Smooth muscle cell (in vitro differentiated cells): ENCODE measurements around the gene MT1B. TPM values are rescaled to one million over a fixed set of nuclear protein-coding genes. Genes with fewer than 3 reads are reported as not detected.

Experiments
- DNase-seq: peaks from one replicate; lab custom pipeline; 2025; ENCODE audit not compliant: unreplicated experiment; lab: John Stamatoyannopoulos, UW
- H2AFZ ChIP-seq: fragments of 200-600 bp; sonication (generic); 2 replicates; pipeline ENCODE4 v1.6.0; 2016; ENCODE audit warnings: antibody characterized with exemption, low read depth, mild to moderate bottlenecking
- H3F3A ChIP-seq: fragments of 200-600 bp; sonication (generic); 2 replicates; pipeline ENCODE4 v1.6.0; 2017; ENCODE audit warnings: antibody characterized with exemption, low read depth
- H3K27ac ChIP-seq: fragments of 200-600 bp; sonication (generic); 2 replicates; pipeline ENCODE4 v1.5.1; 2016; ENCODE audit warnings: low read depth, mild to moderate bottlenecking
- H3K27me3 ChIP-seq: fragments of 200-600 bp; sonication (generic); 2 replicates; pipeline ENCODE4 v1.6.1; 2016; ENCODE audit warnings: low read depth, mild to moderate bottlenecking
- H3K36me3 ChIP-seq: fragments of 200-600 bp; sonication (generic); 2 replicates; pipeline ENCODE4 v1.5.1; 2016; ENCODE audit warnings: low read depth
- H3K4me1 ChIP-seq: fragments of 200-600 bp; sonication (generic); 2 replicates; pipeline ENCODE4 v1.5.1; 2016; ENCODE audit warnings: low read depth
- H3K4me2 ChIP-seq: fragments of 200-600 bp; sonication (generic); 2 replicates; pipeline ENCODE4 v1.6.0; 2016; ENCODE audit warnings: mild to moderate bottlenecking
- H3K4me3 ChIP-seq: fragments of 200-600 bp; sonication (generic); 2 replicates; pipeline ENCODE4 v1.5.1; 2016; ENCODE audit warnings: mild to moderate bottlenecking
- H3K79me2 ChIP-seq: fragments of 200-600 bp; sonication (generic); 2 replicates; pipeline ENCODE4 v1.6.0; 2016; ENCODE audit warnings: low read depth, mild to moderate bottlenecking
- H3K9ac ChIP-seq: fragments of 200-600 bp; sonication (generic); 2 replicates; pipeline ENCODE4 v1.6.0; 2016; ENCODE audit warnings: low read depth
- H3K9me3 ChIP-seq: fragments of 200-600 bp; sonication (generic); replicated peaks from 2 replicates; pipeline ENCODE4 v1.5.1; 2016; ENCODE audit warnings: low read depth
- H4K20me1 ChIP-seq: fragments of 200-600 bp; sonication (generic); 2 replicates; pipeline ENCODE4 v1.6.0; 2016; ENCODE audit warnings: low read depth
- CTCF ChIP-seq: fragments of 200-600 bp; sonication (generic); IDR thresholded peaks from 2 replicates; pipeline ENCODE4 v1.5.1; 2017; ENCODE audit warnings: borderline replicate concordance, mild to moderate bottlenecking, antibody characterized with exemption; ENCODE audit not compliant: insufficient read depth, poor library complexity, severe bottlenecking
- WGBS: methylation state at CpG from one replicate; pipeline ENCODE4 v1.1.7; 2016; ENCODE audit warnings: low lambda C conversion rate; 5-methylcytosine and 5-hydroxymethylcytosine counted together
- polyA plus RNA-seq: library from polyadenylated mRNA; unstranded; fragments of >200 nt; fragmentation: Nextera tagmentation; extraction: Ambion mirVana; gene quantifications from 2 replicates; pipeline ENCODE4 v1.2.1, GENCODE V29; 2016
- total RNA-seq: library from RNA; depleted of rRNA; stranded (reverse); fragments of >200 nt; gene quantifications from 2 replicates; pipeline ENCODE4 v1.2.3, GENCODE V29; 2014

Gene MT1B
- total and polyA plus RNA-seq, 2 experiments from 2014 or later, result not detected

- no peak overlapping the region for H3K4me3 ChIP-seq
- H3K9ac ChIP-seq, result no peak overlapping the region
- no peaks in the 10 kb centered on the region for H3K36me3 ChIP-seq
- no peaks in the 10 kb centered on the region for H4K20me1 ChIP-seq
- H3K27me3 ChIP-seq, result peaks cover 55% of the 10 kb centered on the region
- H2AFZ ChIP-seq, result no peak overlapping the region
- H3K79me2 ChIP-seq, result no peaks in the 10 kb centered on the region
- H3K27ac ChIP-seq, result no peak overlapping the region
- no peak for DNase-seq
- no peak for TF ChIP-seq CTCF
- no peak overlapping the region for H3K4me2 ChIP-seq
- WGBS, result 69% methylated on average over 10 of the region's 10 CpGs
- peaks cover 8% of the 10 kb centered on the region for H3K4me1 ChIP-seq
- no peaks in the 10 kb centered on the region for H3K9me3 ChIP-seq
- H3F3A ChIP-seq, result peaks cover 3% of the 10 kb centered on the region
Measured at GRCh38 chr16:56631197-56631596, 20.5 kb upstream of the MT1B start.

- Histone ChIP-seq H4K20me1 (no peaks in the 10 kb centered on the region), H3K4me2 (peak overlapping the region; percentile 82), H3F3A (peaks cover 2% of the 10 kb centered on the region), H3K4me3 (peak overlapping the region; percentile 45), H3K9me3 (no peaks in the 10 kb centered on the region), H2AFZ (no peak overlapping the region), H3K27ac (no peak overlapping the region), H3K27me3 (peaks cover 61% of the 10 kb centered on the region), H3K79me2 (no peaks in the 10 kb centered on the region), H3K4me1 (peaks cover 6% of the 10 kb centered on the region), H3K36me3 (no peaks in the 10 kb centered on the region), H3K9ac (no peak overlapping the region)
- WGBS, result 17% methylated on average over 14 of the region's 14 CpGs
- TF ChIP-seq CTCF, result no peak
- DNase-seq, result no peak
Measured at GRCh38 chr16:56631832-56632155, 19.9 kb upstream of the MT1B start.

- WGBS, result 1% methylated on average over 32 of the region's 61 CpGs
- H3K79me2 ChIP-seq, result no peaks in the 10 kb centered on the region
- no peaks in the 10 kb centered on the region for H4K20me1 ChIP-seq
- peak within 1 kb of the TSS; percentile 45 for H3K4me3 ChIP-seq
- peaks cover 66% of the 10 kb centered on the region for H3K27me3 ChIP-seq
- DNase-seq, result no peak
- H3K36me3 ChIP-seq, result no peaks in the 10 kb centered on the region
- no peak within 1 kb of the TSS for H3K27ac ChIP-seq
- no peak for TF ChIP-seq CTCF
- H3F3A ChIP-seq, result no peaks in the 10 kb centered on the region
- H3K4me1 ChIP-seq, result peaks cover 6% of the 10 kb centered on the region
- no peaks in the 10 kb centered on the region for H3K9me3 ChIP-seq
- H3K4me2 ChIP-seq, result peak within 1 kb of the TSS; percentile 82
- H2AFZ ChIP-seq, result no peak within 1 kb of the TSS
- H3K9ac ChIP-seq, result no peak within 1 kb of the TSS
Measured at GRCh38 chr16:56632156-56632847, 19.4 kb upstream of the MT1B start, which contains the start of gene MT1M. Gene MT1M (plus strand): TSS chr16:56632659. CDS start chr16:56632732, 73 bp downstream.

GRCh38 chr16:56632848-56633365, 18.8 kb upstream of the MT1B start:
- no peak overlapping the region for H3K27ac ChIP-seq
- H3K27me3 ChIP-seq, result peaks cover 72% of the 10 kb centered on the region
- H4K20me1 ChIP-seq, result no peaks in the 10 kb centered on the region
- H3K4me1 ChIP-seq, result peaks cover 7% of the 10 kb centered on the region
- TF ChIP-seq CTCF, result no peak
- peak overlapping the region; percentile 82 for H3K4me2 ChIP-seq
- no peaks in the 10 kb centered on the region for H3K36me3 ChIP-seq
- no peak overlapping the region for H3K9ac ChIP-seq
- H3F3A ChIP-seq, result no peaks in the 10 kb centered on the region
- no peaks in the 10 kb centered on the region for H3K79me2 ChIP-seq
- WGBS, result 19% methylated on average over 6 of the region's 6 CpGs
- DNase-seq, result no peak
- no peaks in the 10 kb centered on the region for H3K9me3 ChIP-seq
- no peak overlapping the region for H2AFZ ChIP-seq
- H3K4me3 ChIP-seq, result peak overlapping the region; percentile 45
